ENCODE measurements around the gene EIF3M. TPM values are rescaled to one million over a fixed set of nuclear protein-coding genes. Genes with fewer than 3 reads are reported as not detected.

EIF3M gene
- total and polyA plus RNA-seq, 2 of the 8 experiments (the other 6 are each of a cell fraction or from before 2014, with no cell fraction given), result 302 to 444 TPM

DNA sequence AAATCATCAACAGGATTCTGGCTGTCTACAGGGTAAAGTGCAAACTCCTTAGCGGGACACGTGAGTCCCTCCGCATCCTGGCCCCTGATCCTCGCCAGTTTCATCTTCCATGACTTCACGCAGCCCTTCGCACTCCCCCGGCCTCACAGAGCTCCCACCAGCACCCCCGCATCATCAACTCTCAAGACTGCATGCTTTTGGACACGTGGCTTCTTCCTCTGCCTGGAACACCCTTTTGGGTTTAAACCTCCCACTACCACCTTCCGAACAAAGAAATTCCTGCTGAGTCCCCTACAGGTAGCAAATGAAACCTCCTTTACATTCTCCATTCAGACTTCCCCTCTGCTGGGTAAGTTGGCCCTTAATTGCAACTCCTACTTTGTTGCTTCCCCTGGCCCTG is 12.6 kb upstream of the EIF3M start:
- ChIA-PET CTCF (ENCODE audit: partially characterized antibody) (interaction anchor here (0.5 to 2.1 kb wide), 4 partner anchors 8 to 19 kb away, joined by 3 to 5 read pairs (median 4); no protein-coding TSS in a partner anchor), POLR2A (ENCODE audit: partially characterized antibody) (interaction anchor here (1.1 kb wide), 1 partner anchor 12 kb away, joined by 4 read pairs; the partner anchor contains the start of gene EIF3M)
- Histone ChIP-seq H3K23ac (ENCODE audit: insufficient read length) (no peak overlapping the region), H3K27me3 (replicated peaks in 1 of 4; ENCODE audit: control insufficient read depth in 3 of 4, extremely low read depth in 1 of 4, insufficient read depth in 3 of 4, low read length in 3 of 4) (peaks cover 0 to 5% (median 3%) of the 10 kb centered on the region in 4 experiments; a peak in 3 of 7 replicates), H4K8ac (ENCODE audit: extremely low read depth, insufficient read depth, low read length) (peak overlapping the region; percentile 53), H3K23me2 (ENCODE audit: low read depth, low read length) (0 out of 2 replicates have a peak, but pooled peaks cover 2% of the 10 kb centered on the region), H3K36me3 (ENCODE audit: control insufficient read depth in 2 of 4, insufficient read depth in 4 of 4, low read length in 3 of 4) (no peaks in the 10 kb centered on the region), H3K79me1 (ENCODE audit: low read depth, low read length) (no peaks in the 10 kb centered on the region), H4K91ac (replicated peaks; ENCODE audit: insufficient read length, low read length) (peak overlapping the region; percentile 12), H3K4me1 (replicated peaks in 1 of 4; ENCODE audit: control insufficient read depth in 3 of 4, insufficient read depth in 4 of 4, low read length in 3 of 4) (peaks cover 0 to 7% (median 4%) of the 10 kb centered on the region in 4 experiments; a peak in 5 of 7 replicates), H3K4ac (replicated peaks; ENCODE audit: insufficient read length, low read depth, low read length) (no peak overlapping the region), H3K4me3 (ENCODE audit: extremely low read depth in 1 of 4, insufficient read depth in 2 of 4, low read depth in 3 of 4, low read length in 4 of 4) (no peak overlapping the region), H3K79me2 (ENCODE audit: control insufficient read depth in 1 of 2, insufficient read depth in 2 of 2, low read length in 2 of 2) (no peaks in the 10 kb centered on the region), H2BK5ac (ENCODE audit: low read depth, low read length) (no peak overlapping the region), H2BK12ac (ENCODE audit: low read depth, low read length) (no peak overlapping the region), H3K14ac (ENCODE audit: insufficient read length) (no peak overlapping the region), H3K9ac (replicated peaks in 1 of 4; ENCODE audit: extremely low read depth in 1 of 4, low read depth in 3 of 4, low read length in 3 of 4) (no peak overlapping the region), H2AFZ (ENCODE audit: low read length) (peak overlapping the region; percentile 87), H4K5ac (ENCODE audit: insufficient read length, low read depth, low read length) (no peak overlapping the region), H3K4me2 (ENCODE audit: insufficient read depth in 1 of 2, low read depth in 2 of 2, low read length in 2 of 2) (peak overlapping the region in 1 of 2 experiments; percentile 30; a peak in 1 of 4 replicates), H2BK15ac (ENCODE audit: low read length) (no peak overlapping the region), H2AK5ac (ENCODE audit: low read depth, low read length) (no peak overlapping the region), H3K56ac (replicated peaks; ENCODE audit: insufficient read length, low read depth, low read length) (no peak overlapping the region), H2BK20ac (ENCODE audit: low read length) (no peak overlapping the region), H2BK120ac (replicated peaks; ENCODE audit: low read depth, low read length) (no peak overlapping the region), H3K9me3 (ENCODE audit: insufficient read depth in 2 of 2, low read depth in 1 of 2, low read length in 1 of 2) (no peaks in the 10 kb centered on the region), H3K27ac (ENCODE audit: low read depth, low read length) (no peak overlapping the region), H4K20me1 (replicated peaks in 1 of 2; ENCODE audit: control insufficient read depth in 1 of 2, insufficient read depth in 2 of 2, low read length in 2 of 2) (no peaks in the 10 kb centered on the region), H3K18ac (ENCODE audit: extremely low read depth, low read length) (no peak overlapping the region)
- no peak for FAIRE-seq
- DNase-seq (ENCODE audit: low read depth in 1 of 2, low spot score in 2 of 2), result peak in 1 of 2 experiments; percentile 53
- WGBS, 2 experiments (ENCODE audit: extremely low coverage in 1 of 2, insufficient coverage in 1 of 2, insufficient read length in 1 of 2, insufficient replicate concordance in 2 of 2, low coverage in 1 of 2, low lambda C conversion rate in 2 of 2, missing lambda C conversion rate in 1 of 2), result 65% methylated on average over 10 of the region's 10 CpGs; no CpG with 5 or more reads in 1 of the 2 experiments
- no peak for TF ChIP-seq ZNF274 (IDR thresholded peaks at IDR 0.05; ENCODE audit: borderline replicate concordance, extremely low read depth, low read length)
- no peak for TF ChIP-seq SIX5 (IDR thresholded peaks at IDR 0.05; ENCODE audit: low read depth, low read length)
- peak; percentile 48; the same call in 1 of the 2 replicates for TF ChIP-seq TEAD4 (IDR thresholded peaks at IDR 0.05; ENCODE audit: low read depth, low read length)
- no peak for TF ChIP-seq CBX5 (IDR thresholded peaks at IDR 0.05; ENCODE audit: low read depth, low read length)
- TF ChIP-seq, protein P1, sequence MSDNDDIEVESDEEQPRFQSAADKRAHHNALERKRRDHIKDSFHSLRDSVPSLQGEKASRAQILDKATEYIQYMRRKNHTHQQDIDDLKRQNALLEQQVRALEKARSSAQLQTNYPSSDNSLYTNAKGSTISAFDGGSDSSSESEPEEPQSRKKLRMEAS (IDR thresholded peaks at IDR 0.05), result peak; percentile 95
- TF ChIP-seq, protein P2, sequence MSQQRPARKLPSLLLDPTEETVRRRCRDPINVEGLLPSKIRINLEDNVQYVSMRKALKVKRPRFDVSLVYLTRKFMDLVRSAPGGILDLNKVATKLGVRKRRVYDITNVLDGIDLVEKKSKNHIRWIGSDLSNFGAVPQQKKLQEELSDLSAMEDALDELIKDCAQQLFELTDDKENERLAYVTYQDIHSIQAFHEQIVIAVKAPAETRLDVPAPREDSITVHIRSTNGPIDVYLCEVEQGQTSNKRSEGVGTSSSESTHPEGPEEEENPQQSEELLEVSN (IDR thresholded peaks at IDR 0.05), result peak; percentile 89
- TF ChIP-seq POU5F1 (IDR thresholded peaks at IDR 0.05; ENCODE audit: low read depth, low read length), result no peak
- TF ChIP-seq, protein P3, sequence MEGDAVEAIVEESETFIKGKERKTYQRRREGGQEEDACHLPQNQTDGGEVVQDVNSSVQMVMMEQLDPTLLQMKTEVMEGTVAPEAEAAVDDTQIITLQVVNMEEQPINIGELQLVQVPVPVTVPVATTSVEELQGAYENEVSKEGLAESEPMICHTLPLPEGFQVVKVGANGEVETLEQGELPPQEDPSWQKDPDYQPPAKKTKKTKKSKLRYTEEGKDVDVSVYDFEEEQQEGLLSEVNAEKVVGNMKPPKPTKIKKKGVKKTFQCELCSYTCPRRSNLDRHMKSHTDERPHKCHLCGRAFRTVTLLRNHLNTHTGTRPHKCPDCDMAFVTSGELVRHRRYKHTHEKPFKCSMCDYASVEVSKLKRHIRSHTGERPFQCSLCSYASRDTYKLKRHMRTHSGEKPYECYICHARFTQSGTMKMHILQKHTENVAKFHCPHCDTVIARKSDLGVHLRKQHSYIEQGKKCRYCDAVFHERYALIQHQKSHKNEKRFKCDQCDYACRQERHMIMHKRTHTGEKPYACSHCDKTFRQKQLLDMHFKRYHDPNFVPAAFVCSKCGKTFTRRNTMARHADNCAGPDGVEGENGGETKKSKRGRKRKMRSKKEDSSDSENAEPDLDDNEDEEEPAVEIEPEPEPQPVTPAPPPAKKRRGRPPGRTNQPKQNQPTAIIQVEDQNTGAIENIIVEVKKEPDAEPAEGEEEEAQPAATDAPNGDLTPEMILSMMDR (IDR thresholded peaks at IDR 0.05; ENCODE audit: control extremely low read depth in 1 of 3, insufficient read depth in 1 of 3, low read depth in 1 of 3, low read length in 3 of 3), result peak in 2 of 3 experiments; percentile 26 to 27; a peak in 2 of 4 replicates
- TF ChIP-seq TCF12 (IDR thresholded peaks at IDR 0.05; ENCODE audit: low read depth, low read length), result no peak

Data from H1 (cell line).